22Rv1 (cell line): ENCODE data around the gene ASTN2.

Experiments
- H3K27ac ChIP-seq: fragments of 450-650 bp; 2 replicates; pipeline ENCODE4 v1.5.1; 2017
- CTCF ChIP-seq: fragments of 450-650 bp; IDR thresholded peaks from 2 replicates; pipeline ENCODE4 v1.5.1; 2017; ENCODE audit warnings: mild to moderate bottlenecking
- ZFX ChIP-seq: fragments of 450-650 bp; IDR thresholded peaks from 2 replicates; pipeline ENCODE4 v1.6.1; 2017; ENCODE audit warnings: antibody characterized with exemption, borderline replicate concordance

ASTN2 gene

GRCh38 chr9:117095081-117095480 lies 319.8 kb downstream of the ASTN2 start:
- H3K27ac ChIP-seq: no peak overlapping the region
- TF ChIP-seq CTCF: no peak
- no peak for TF ChIP-seq ZFX

- H3K27ac ChIP-seq: no peak overlapping the region
- TF ChIP-seq ZFX (no peak), CTCF (no peak)
Measured at GRCh38 chr9:117093891-117094844, 320.7 kb downstream of the ASTN2 start.

GRCh38 chr9:117092582-117092981 lies 322.3 kb downstream of the ASTN2 start:
- TF ChIP-seq CTCF (no peak), ZFX (no peak)
- no peak overlapping the region for H3K27ac ChIP-seq

- no peak overlapping the region for H3K27ac ChIP-seq
- TF ChIP-seq CTCF (no peak), ZFX (no peak)
Measured at GRCh38 chr9:117091529-117091928, 323.3 kb downstream of the ASTN2 start.

GRCh38 chr9:117088786-117089185 lies 326.1 kb downstream of the ASTN2 start:
- no peak overlapping the region for H3K27ac ChIP-seq

GRCh38 chr9:117088140-117088539 lies 326.7 kb downstream of the ASTN2 start:
- no peak for TF ChIP-seq CTCF
- TF ChIP-seq ZFX: no peak
- H3K27ac ChIP-seq: no peak overlapping the region

More at GRCh38 chr9:117088786-117089185, 326.1 kb downstream of the ASTN2 start:
- TF ChIP-seq CTCF (no peak), ZFX (no peak)

GRCh38 chr9:117084221-117084620 lies 330.6 kb downstream of the ASTN2 start:
- TF ChIP-seq CTCF (no peak), ZFX (no peak)
- H3K27ac ChIP-seq: no peak overlapping the region
